ENCODE results near the gene IQSEC1. TPM values are rescaled to one million over a fixed set of nuclear protein-coding genes. Genes with fewer than 3 reads are reported as not detected.

The IQSEC1 gene
- total RNA-seq, 1 donor: 135 TPM

GRCh38 chr3:12921736-12922135 is 151.5 kb downstream of the IQSEC1 start:
- no peaks in the 10 kb centered on the region for H3K9me3 ChIP-seq (ENCODE audit: low read depth, low read length)
- H3K4me1 ChIP-seq (ENCODE audit: insufficient read depth, low read length): peaks cover 18% of the 10 kb centered on the region
- H3K27me3 ChIP-seq (ENCODE audit: insufficient read depth, low read length): no peaks in the 10 kb centered on the region
- no peak overlapping the region for H3K4me3 ChIP-seq (ENCODE audit: low read length)

GRCh38 chr3:12920967-12921366 is 152.3 kb downstream of the IQSEC1 start:
- no peaks in the 10 kb centered on the region for H3K9me3 ChIP-seq (ENCODE audit: low read depth, low read length)
- H3K27me3 ChIP-seq (ENCODE audit: insufficient read depth, low read length): no peaks in the 10 kb centered on the region
- H3K4me3 ChIP-seq (ENCODE audit: low read length): no peak overlapping the region
- H3K4me1 ChIP-seq (ENCODE audit: insufficient read depth, low read length): peaks cover 22% of the 10 kb centered on the region

GRCh38 chr3:12919205-12919604 is 154.0 kb downstream of the IQSEC1 start:
- H3K9me3 ChIP-seq (ENCODE audit: low read depth, low read length): no peaks in the 10 kb centered on the region
- no peaks in the 10 kb centered on the region for H3K27me3 ChIP-seq (ENCODE audit: insufficient read depth, low read length)
- no peak overlapping the region for H3K4me3 ChIP-seq (ENCODE audit: low read length)
- peaks cover 21% of the 10 kb centered on the region for H3K4me1 ChIP-seq (ENCODE audit: insufficient read depth, low read length)

GRCh38 chr3:12918231-12918630 is 155.0 kb downstream of the IQSEC1 start:
- Histone ChIP-seq H3K9me3 (ENCODE audit: low read depth, low read length) (no peaks in the 10 kb centered on the region), H3K4me3 (ENCODE audit: low read length) (no peak overlapping the region), H3K4me1 (ENCODE audit: insufficient read depth, low read length) (peaks cover 21% of the 10 kb centered on the region), H3K27me3 (ENCODE audit: insufficient read depth, low read length) (no peaks in the 10 kb centered on the region)

- H3K4me3 ChIP-seq (ENCODE audit: low read length): no peak overlapping the region
- no peaks in the 10 kb centered on the region for H3K9me3 ChIP-seq (ENCODE audit: low read depth, low read length)
- no peaks in the 10 kb centered on the region for H3K27me3 ChIP-seq (ENCODE audit: insufficient read depth, low read length)
- peaks cover 21% of the 10 kb centered on the region for H3K4me1 ChIP-seq (ENCODE audit: insufficient read depth, low read length)
Measured at GRCh38 chr3:12916159-12916558, 157.1 kb downstream of the IQSEC1 start.

GRCh38 chr3:12914088-12914487 is 159.1 kb downstream of the IQSEC1 start:
- Histone ChIP-seq H3K9me3 (ENCODE audit: low read depth, low read length) (no peaks in the 10 kb centered on the region), H3K27me3 (ENCODE audit: insufficient read depth, low read length) (no peaks in the 10 kb centered on the region), H3K4me1 (ENCODE audit: insufficient read depth, low read length) (peaks cover 21% of the 10 kb centered on the region), H3K4me3 (ENCODE audit: low read length) (no peak overlapping the region)

- H3K27me3 ChIP-seq (ENCODE audit: insufficient read depth, low read length): no peaks in the 10 kb centered on the region
- no peak overlapping the region for H3K4me3 ChIP-seq (ENCODE audit: low read length)
- H3K4me1 ChIP-seq (ENCODE audit: insufficient read depth, low read length): peaks cover 16% of the 10 kb centered on the region
- H3K9me3 ChIP-seq (ENCODE audit: low read depth, low read length): no peaks in the 10 kb centered on the region
Measured at GRCh38 chr3:12911881-12912415, 161.3 kb downstream of the IQSEC1 start.

GRCh38 chr3:12910356-12911099 is 162.7 kb downstream of the IQSEC1 start:
- Histone ChIP-seq H3K4me1 (ENCODE audit: insufficient read depth, low read length) (peaks cover 6% of the 10 kb centered on the region), H3K9me3 (ENCODE audit: low read depth, low read length) (no peaks in the 10 kb centered on the region), H3K4me3 (ENCODE audit: low read length) (no peak overlapping the region), H3K27me3 (ENCODE audit: insufficient read depth, low read length) (no peaks in the 10 kb centered on the region)

GRCh38 chr3:12909710-12910109 is 163.5 kb downstream of the IQSEC1 start:
- Histone ChIP-seq H3K9me3 (ENCODE audit: low read depth, low read length) (no peaks in the 10 kb centered on the region), H3K4me1 (ENCODE audit: insufficient read depth, low read length) (peaks cover 4% of the 10 kb centered on the region), H3K27me3 (ENCODE audit: insufficient read depth, low read length) (no peaks in the 10 kb centered on the region), H3K4me3 (ENCODE audit: low read length) (no peak overlapping the region)

GRCh38 chr3:12908859-12909258 is 164.4 kb downstream of the IQSEC1 start:
- Histone ChIP-seq H3K27me3 (ENCODE audit: insufficient read depth, low read length) (no peaks in the 10 kb centered on the region), H3K9me3 (ENCODE audit: low read depth, low read length) (no peaks in the 10 kb centered on the region), H3K4me1 (ENCODE audit: insufficient read depth, low read length) (peaks cover 12% of the 10 kb centered on the region), H3K4me3 (ENCODE audit: low read length) (no peak overlapping the region)

- H3K4me1 ChIP-seq (ENCODE audit: insufficient read depth, low read length): peaks cover 18% of the 10 kb centered on the region
- H3K9me3 ChIP-seq (ENCODE audit: low read depth, low read length): no peaks in the 10 kb centered on the region
- no peaks in the 10 kb centered on the region for H3K27me3 ChIP-seq (ENCODE audit: insufficient read depth, low read length)
- H3K4me3 ChIP-seq (ENCODE audit: low read length): no peak overlapping the region
Measured at GRCh38 chr3:12908136-12908730, 165.0 kb downstream of the IQSEC1 start.

- H3K27me3 ChIP-seq (ENCODE audit: insufficient read depth, low read length): no peaks in the 10 kb centered on the region
- H3K4me1 ChIP-seq (ENCODE audit: insufficient read depth, low read length): peaks cover 23% of the 10 kb centered on the region
- no peaks in the 10 kb centered on the region for H3K9me3 ChIP-seq (ENCODE audit: low read depth, low read length)
- H3K4me3 ChIP-seq (ENCODE audit: low read length): no peak overlapping the region
Measured at GRCh38 chr3:12907729-12908128, 165.5 kb downstream of the IQSEC1 start.

GRCh38 chr3:12907296-12907695 is 165.9 kb downstream of the IQSEC1 start:
- Histone ChIP-seq H3K4me1 (ENCODE audit: insufficient read depth, low read length) (peaks cover 26% of the 10 kb centered on the region), H3K27me3 (ENCODE audit: insufficient read depth, low read length) (no peaks in the 10 kb centered on the region), H3K9me3 (ENCODE audit: low read depth, low read length) (no peaks in the 10 kb centered on the region), H3K4me3 (ENCODE audit: low read length) (no peak overlapping the region)

GRCh38 chr3:12906916-12907290 is 166.3 kb downstream of the IQSEC1 start:
- no peak overlapping the region for H3K4me3 ChIP-seq (ENCODE audit: low read length)
- H3K4me1 ChIP-seq (ENCODE audit: insufficient read depth, low read length): peaks cover 26% of the 10 kb centered on the region
- H3K27me3 ChIP-seq (ENCODE audit: insufficient read depth, low read length): no peaks in the 10 kb centered on the region
- no peaks in the 10 kb centered on the region for H3K9me3 ChIP-seq (ENCODE audit: low read depth, low read length)

- no peaks in the 10 kb centered on the region for H3K27me3 ChIP-seq (ENCODE audit: insufficient read depth, low read length)
- no peaks in the 10 kb centered on the region for H3K9me3 ChIP-seq (ENCODE audit: low read depth, low read length)
Measured at GRCh38 chr3:12906141-12906915, 166.9 kb downstream of the IQSEC1 start.

More at GRCh38 chr3:12906141-12906915, 166.9 kb downstream of the IQSEC1 start:
- Histone ChIP-seq H3K4me3 (ENCODE audit: low read length) (no peak overlapping the region), H3K4me1 (ENCODE audit: insufficient read depth, low read length) (peaks cover 26% of the 10 kb centered on the region)

Measured in mononuclear cell (primary cell).